Trophoblast cell (in vitro differentiated cells and primary cell): Measurements from ENCODE around the gene UST.
"Not testable (repeated sequence)": the region's sequence is repeated elsewhere in the genome, so short reads cannot be mapped to it uniquely, and the experiment has no call there.

Source experiments
- DNase-seq, 2 donors: peaks; one replicate each; pipeline ENCODE4 v3.0.0-alpha.2; 2016
- H2AFZ ChIP-seq: 2 replicates; pipeline ENCODE4 v1.6.1; 2013; ENCODE audit warnings: low read length, moderate library complexity, mild to moderate bottlenecking; ENCODE audit not compliant: insufficient read depth, poor library complexity
- H2AK5ac ChIP-seq: 2 replicates; pipeline ENCODE4 v1.6.1; 2013; ENCODE audit warnings: mild to moderate bottlenecking, low read length
- H2BK120ac ChIP-seq: 2 replicates; pipeline ENCODE4 v1.6.1; 2013; ENCODE audit warnings: low read length, mild to moderate bottlenecking, moderate library complexity; ENCODE audit not compliant: insufficient read depth, poor library complexity
- H2BK12ac ChIP-seq: 2 replicates; pipeline ENCODE4 v1.6.1; 2013; ENCODE audit warnings: mild to moderate bottlenecking, low read length, moderate library complexity
- H2BK5ac ChIP-seq: 2 replicates; pipeline ENCODE4 v1.6.1; 2013; ENCODE audit warnings: low read length, low read depth, moderate library complexity, mild to moderate bottlenecking; ENCODE audit not compliant: poor library complexity
- H3K14ac ChIP-seq: 2 replicates; pipeline ENCODE4 v1.6.1; 2013; ENCODE audit warnings: mild to moderate bottlenecking, low read length
- H3K18ac ChIP-seq: 2 replicates; pipeline ENCODE4 v1.6.1; 2013; ENCODE audit warnings: mild to moderate bottlenecking, low read length
- H3K23ac ChIP-seq: 2 replicates; pipeline ENCODE4 v1.6.1; 2013; ENCODE audit warnings: low read length
- H3K27ac ChIP-seq: 2 replicates; pipeline ENCODE4 v1.5.1; 2013; ENCODE audit warnings: low read depth, mild to moderate bottlenecking, inconsistent platforms, low read length, moderate library complexity
- H3K27me3 ChIP-seq: 2 replicates; pipeline ENCODE4 v1.6.1; 2013; ENCODE audit warnings: inconsistent platforms, mild to moderate bottlenecking, low read length, moderate library complexity; ENCODE audit not compliant: insufficient read depth
- H3K36me3 ChIP-seq, 2 experiments: 1 replicate in 1 of 2; 2 replicates in 1 of 2; pipeline ENCODE4 v1.6.1; 2013; ENCODE audit warnings: low read length in 2 of 2, mild to moderate bottlenecking in 2 of 2, moderate library complexity in 1 of 2; ENCODE audit not compliant: insufficient read depth in 2 of 2, control insufficient read depth in 1 of 2
- H3K4ac ChIP-seq: 2 replicates; pipeline ENCODE4 v1.6.1; 2013; ENCODE audit warnings: low read depth, mild to moderate bottlenecking, low read length, moderate library complexity
- H3K4me1 ChIP-seq, 2 experiments: 1 replicate in 1 of 2; 2 replicates in 1 of 2; pipeline ENCODE4 v1.6.1; 2013; ENCODE audit warnings: low read length in 2 of 2, mild to moderate bottlenecking in 2 of 2, moderate library complexity in 1 of 2; ENCODE audit not compliant: insufficient read depth in 2 of 2, control insufficient read depth in 1 of 2
- H3K4me2 ChIP-seq: 2 replicates; pipeline ENCODE4 v1.6.1; 2013; ENCODE audit warnings: inconsistent platforms, mild to moderate bottlenecking, low read length, moderate library complexity
- H3K4me3 ChIP-seq: 2 replicates; pipeline ENCODE4 v1.5.1; 2013; ENCODE audit warnings: mild to moderate bottlenecking, low read depth, low read length, inconsistent platforms
- H3K79me1 ChIP-seq: one replicate; pipeline ENCODE4 v1.6.1; 2013; ENCODE audit warnings: low read length
- H3K79me2 ChIP-seq: 2 replicates; pipeline ENCODE4 v1.6.1; 2013; ENCODE audit warnings: low read length, mild to moderate bottlenecking; ENCODE audit not compliant: control insufficient read depth, insufficient read depth, poor library complexity
- H3K9ac ChIP-seq: 2 replicates; pipeline ENCODE4 v1.6.1; 2013; ENCODE audit warnings: mild to moderate bottlenecking, low read length
- H3K9me3 ChIP-seq: 2 replicates; pipeline ENCODE4 v1.6.1; 2013; ENCODE audit warnings: low read depth, mild to moderate bottlenecking, control low read depth, inconsistent platforms, low read length; ENCODE audit not compliant: insufficient read depth
- H4K12ac ChIP-seq: 2 replicates; pipeline ENCODE4 v1.6.1; 2013; ENCODE audit warnings: low read depth, mild to moderate bottlenecking, low read length, moderate library complexity
- H4K8ac ChIP-seq: 2 replicates; pipeline ENCODE4 v1.6.1; 2013; ENCODE audit warnings: low read depth, mild to moderate bottlenecking, low read length, moderate library complexity
- H4K91ac ChIP-seq: one replicate; pipeline ENCODE4 v1.6.1; 2013; ENCODE audit warnings: low read depth, mild to moderate bottlenecking, low read length, moderate library complexity
- WGBS: extraction: QIAGEN DNeasy Blood & Tissue Kit; methylation state at CpG from one replicate; pipeline ENCODE4 v1.1.7; 2013; ENCODE audit warnings: missing lambda C conversion rate; ENCODE audit not compliant: insufficient read length, insufficient coverage; ENCODE audit errors: extremely low coverage; 5-methylcytosine and 5-hydroxymethylcytosine counted together

The UST gene

GRCh38 chr6:148852688-148853087 lies 105.9 kb downstream of the UST start:
- Histone ChIP-seq H3K4me3 (no peak overlapping the region), H4K91ac (no peak overlapping the region), H3K18ac (no peak overlapping the region), H3K79me2 (peaks cover 1% of the 10 kb centered on the region), H4K12ac (no peak overlapping the region), H2AK5ac (no peak overlapping the region), H2AFZ (no peak overlapping the region), H3K4ac (no peak overlapping the region), H3K9ac (no peak overlapping the region), H3K9me3 (no peaks in the 10 kb centered on the region), H2BK120ac (no peak overlapping the region), H4K8ac (no peak overlapping the region), H3K27me3 (no peaks in the 10 kb centered on the region), H2BK5ac (no peak overlapping the region), H2BK12ac (no peak overlapping the region), H3K36me3 (no peaks in the 10 kb centered on the region), H3K4me2 (no peak overlapping the region), H3K79me1 (no peaks in the 10 kb centered on the region), H3K14ac (no peak overlapping the region), H3K27ac (no peak overlapping the region), H3K4me1 (peaks cover 0 to 3% of the 10 kb centered on the region in 2 experiments), H3K23ac (no peak overlapping the region)
- DNase-seq, result no peak
- no CpG with 5 or more reads among the region's 6 CpGs for WGBS

GRCh38 chr6:148853113-148853512 lies 106.3 kb downstream of the UST start:
- not testable (repeated sequence) for H2BK5ac ChIP-seq, H3K4me3 ChIP-seq, H3K9me3 ChIP-seq, H4K91ac ChIP-seq, DNase-seq, H3K14ac ChIP-seq, H3K9ac ChIP-seq, H3K4me1 ChIP-seq, H3K4ac ChIP-seq, H3K79me1 ChIP-seq, H2BK12ac ChIP-seq, H3K4me2 ChIP-seq, H2AFZ ChIP-seq, H2AK5ac ChIP-seq, H3K27ac ChIP-seq, H3K18ac ChIP-seq, H4K12ac ChIP-seq, H4K8ac ChIP-seq, H2BK120ac ChIP-seq, H3K27me3 ChIP-seq, H3K23ac ChIP-seq, H3K36me3 ChIP-seq, H3K79me2 ChIP-seq
- no CpG with 5 or more reads among the region's 3 CpGs for whole genome bisulfite sequencing

GRCh38 chr6:148854096-148854495 lies 107.3 kb downstream of the UST start:
- H3K27me3 ChIP-seq, result no peaks in the 10 kb centered on the region
- H3K9ac ChIP-seq, result no peak overlapping the region
- H2BK5ac ChIP-seq, result no peak overlapping the region
- peaks cover 0 to 3% of the 10 kb centered on the region in 2 experiments for H3K4me1 ChIP-seq
- H2BK12ac ChIP-seq, result no peak overlapping the region
- H3K79me1 ChIP-seq, result no peaks in the 10 kb centered on the region
- no peak overlapping the region for H2AFZ ChIP-seq
- no peak overlapping the region for H2BK120ac ChIP-seq
- H3K79me2 ChIP-seq, result peaks cover 1% of the 10 kb centered on the region
- no peak overlapping the region for H3K14ac ChIP-seq
- no CpG with 5 or more reads among the region's 5 CpGs for WGBS
- H3K18ac ChIP-seq, result no peak overlapping the region
- no peak for DNase-seq
- H3K36me3 ChIP-seq, result no peaks in the 10 kb centered on the region
- H4K8ac ChIP-seq, result no peak overlapping the region
- no peak overlapping the region for H3K4ac ChIP-seq
- H3K4me2 ChIP-seq, result no peak overlapping the region
- H3K4me3 ChIP-seq, result no peak overlapping the region
- no peaks in the 10 kb centered on the region for H3K9me3 ChIP-seq
- no peak overlapping the region for H2AK5ac ChIP-seq
- H3K23ac ChIP-seq, result no peak overlapping the region
- no peak overlapping the region for H4K91ac ChIP-seq
- H3K27ac ChIP-seq, result no peak overlapping the region
- no peak overlapping the region for H4K12ac ChIP-seq

GRCh38 chr6:148854992-148855391 lies 108.2 kb downstream of the UST start:
- Histone ChIP-seq H2AFZ (no peak overlapping the region), H4K12ac (no peak overlapping the region), H2BK5ac (no peak overlapping the region), H3K79me1 (no peaks in the 10 kb centered on the region), H3K27me3 (no peaks in the 10 kb centered on the region), H3K9ac (no peak overlapping the region), H2AK5ac (no peak overlapping the region), H4K91ac (no peak overlapping the region), H4K8ac (no peak overlapping the region), H3K4me2 (no peak overlapping the region), H3K23ac (no peak overlapping the region), H3K4me1 (peaks cover 0 to 3% of the 10 kb centered on the region in 2 experiments), H3K14ac (no peak overlapping the region), H2BK12ac (no peak overlapping the region), H3K4me3 (no peak overlapping the region), H3K4ac (no peak overlapping the region), H3K79me2 (peaks cover 1% of the 10 kb centered on the region), H3K36me3 (no peaks in the 10 kb centered on the region), H3K9me3 (no peaks in the 10 kb centered on the region), H3K18ac (no peak overlapping the region), H2BK120ac (no peak overlapping the region), H3K27ac (no peak overlapping the region)
- no CpG with 5 or more reads among the region's 11 CpGs for WGBS
- no peak for DNase-seq
